Activated naive CD4-positive, alpha-beta T cell treated with anti-CD3 and anti-CD28 coated beads, Interleukin-2, amount 50 U/mL, for 72 hours (primary cell): ENCODE data around the gene GNB1L. TPM values are rescaled to one million over a fixed set of nuclear protein-coding genes. Genes with fewer than 3 reads are reported as not detected.
A peak's percentile ranks its signal among the peaks of the same experiment; 100 is the strongest.

Source experiments
- ATAC-seq, 2 donors: fragments of 150-1000 bp; cut with Tn5 transposase; 2 replicates each; pipeline ENCODE4 v1.10.0; 2021; ENCODE audit warnings: mild to moderate bottlenecking in 2 of 2, moderate library complexity in 2 of 2
- DNase-seq, 2 donors: peaks; one replicate each; pipeline ENCODE4 v3.0.0; 2021 to 2022; ENCODE audit warnings: low spot score in 2 of 2
- H3K27ac Mint-ChIP-seq, 2 donors: one replicate each; pipeline ENCODE4 v1.8.0; 2022; ENCODE audit warnings: mild to moderate bottlenecking in 2 of 2, mixed read lengths in 2 of 2
- H3K36me3 Mint-ChIP-seq, 2 donors: one replicate each; pipeline ENCODE4 v1.8.0; 2022; ENCODE audit warnings: mixed read lengths in 2 of 2
- H3K9me3 Mint-ChIP-seq, 2 donors: one replicate each; pipeline ENCODE4 v1.8.0; 2022; ENCODE audit warnings: mixed read lengths in 2 of 2
- total RNA-seq, 2 donors: library from RNA; stranded (reverse); gene quantifications; one replicate each; pipeline ENCODE4 v1.2.3, GENCODE V29; 2022

The GNB1L gene
- total RNA-seq, 2 donors from 2014 or later: 9.6 to 13.4 TPM

DNA sequence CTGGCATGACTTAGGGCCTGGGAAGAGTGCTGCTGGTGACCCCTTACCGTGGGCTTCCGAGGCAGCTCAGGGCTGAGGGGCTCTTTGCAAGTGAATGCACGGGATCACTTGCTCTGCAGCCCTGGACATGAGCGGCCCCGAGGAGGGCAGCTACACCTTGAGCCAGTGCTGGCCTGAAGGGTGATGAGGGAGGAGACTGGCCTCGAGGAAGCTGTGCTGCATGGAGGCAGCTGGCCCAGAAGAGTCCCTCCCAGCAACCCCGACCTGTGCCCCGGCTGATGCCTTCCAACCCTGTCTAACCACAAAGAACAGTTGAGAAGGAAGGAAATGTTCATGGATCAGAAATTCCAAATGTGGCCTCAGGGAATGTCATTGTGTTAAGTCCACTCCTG lies 48.9 kb downstream of the GNB1L start:
- ATAC-seq: no peak
- H3K27ac Mint-ChIP-seq: no peak overlapping the region
- no peaks in the 10 kb centered on the region for H3K9me3 Mint-ChIP-seq
- no peaks in the 10 kb centered on the region for H3K36me3 Mint-ChIP-seq
- DNase-seq: no peak

DNA sequence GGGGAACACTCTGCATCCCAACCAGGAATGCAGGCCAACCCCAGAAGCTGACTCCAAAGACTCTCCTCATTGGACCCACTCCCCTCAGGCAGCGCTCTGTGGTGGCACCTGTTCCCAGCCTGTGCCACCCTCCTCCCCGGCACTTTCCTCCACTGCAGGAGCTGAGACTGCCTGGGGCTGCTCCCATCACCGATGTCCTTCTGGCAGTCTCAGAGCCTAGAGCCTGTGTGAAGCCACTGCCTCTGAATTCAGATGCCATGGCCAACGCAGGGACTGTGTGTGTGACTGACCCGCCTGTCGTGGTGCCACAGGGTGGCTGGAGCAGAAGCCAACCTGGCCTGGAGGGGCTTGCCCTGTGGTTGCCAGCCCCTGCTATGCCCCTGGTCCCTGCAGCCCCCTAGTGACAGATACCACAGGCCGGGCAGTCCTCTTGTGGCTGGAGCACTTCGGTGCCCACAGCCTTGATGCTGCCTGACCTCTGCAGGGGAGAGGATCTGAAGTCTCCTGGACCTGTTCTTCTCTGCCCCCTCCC lies 50.9 kb downstream of the GNB1L start:
- no peaks in the 10 kb centered on the region for H3K9me3 Mint-ChIP-seq
- H3K27ac Mint-ChIP-seq: no peak overlapping the region
- no peak for ATAC-seq
- no peak for DNase-seq
- no peaks in the 10 kb centered on the region for H3K36me3 Mint-ChIP-seq

DNA sequence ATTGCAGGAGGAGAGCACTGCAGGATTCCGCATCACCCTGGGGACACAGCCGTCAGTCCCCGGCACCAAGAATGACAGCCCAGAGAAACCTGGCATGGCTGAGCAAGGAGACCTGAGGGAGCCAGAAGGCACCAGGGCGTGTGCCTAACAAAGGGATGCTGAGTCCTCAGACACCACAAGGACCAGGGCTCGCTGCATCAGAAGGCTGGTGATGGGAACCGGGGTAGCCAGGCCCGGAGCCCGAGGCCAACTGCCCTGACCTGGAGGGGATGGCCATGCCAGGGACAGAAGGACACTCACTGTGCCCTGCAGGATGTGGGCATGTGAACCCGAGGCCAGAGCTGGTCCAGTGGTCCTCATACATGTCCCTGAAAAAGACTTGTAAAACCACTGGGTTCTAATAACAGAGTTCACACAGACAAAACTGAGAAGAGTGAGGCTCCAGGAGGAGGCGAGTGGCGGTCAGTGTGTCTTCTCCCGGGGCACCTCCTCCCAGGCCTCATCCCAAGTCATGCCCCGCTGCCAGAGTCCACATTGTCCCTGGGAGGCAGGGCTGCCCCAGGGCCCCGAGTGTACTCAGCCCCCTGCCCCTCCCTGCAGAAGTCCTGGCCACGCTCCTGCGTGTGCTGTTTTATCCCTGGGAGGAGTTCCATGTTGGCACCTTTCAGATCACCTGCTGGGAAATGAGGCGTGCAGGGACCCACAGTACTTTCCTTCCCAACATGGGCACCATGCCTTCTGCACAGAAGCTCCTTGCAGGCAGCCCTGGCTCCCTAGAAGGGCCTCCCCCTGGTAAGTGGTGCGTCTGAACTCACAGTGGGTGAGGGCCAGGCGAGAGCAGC lies 51.6 kb downstream of the GNB1L start:
- no peaks in the 10 kb centered on the region for H3K36me3 Mint-ChIP-seq
- H3K27ac Mint-ChIP-seq: no peak overlapping the region
- no peaks in the 10 kb centered on the region for H3K9me3 Mint-ChIP-seq
- no peak for ATAC-seq
- no peak for DNase-seq

DNA sequence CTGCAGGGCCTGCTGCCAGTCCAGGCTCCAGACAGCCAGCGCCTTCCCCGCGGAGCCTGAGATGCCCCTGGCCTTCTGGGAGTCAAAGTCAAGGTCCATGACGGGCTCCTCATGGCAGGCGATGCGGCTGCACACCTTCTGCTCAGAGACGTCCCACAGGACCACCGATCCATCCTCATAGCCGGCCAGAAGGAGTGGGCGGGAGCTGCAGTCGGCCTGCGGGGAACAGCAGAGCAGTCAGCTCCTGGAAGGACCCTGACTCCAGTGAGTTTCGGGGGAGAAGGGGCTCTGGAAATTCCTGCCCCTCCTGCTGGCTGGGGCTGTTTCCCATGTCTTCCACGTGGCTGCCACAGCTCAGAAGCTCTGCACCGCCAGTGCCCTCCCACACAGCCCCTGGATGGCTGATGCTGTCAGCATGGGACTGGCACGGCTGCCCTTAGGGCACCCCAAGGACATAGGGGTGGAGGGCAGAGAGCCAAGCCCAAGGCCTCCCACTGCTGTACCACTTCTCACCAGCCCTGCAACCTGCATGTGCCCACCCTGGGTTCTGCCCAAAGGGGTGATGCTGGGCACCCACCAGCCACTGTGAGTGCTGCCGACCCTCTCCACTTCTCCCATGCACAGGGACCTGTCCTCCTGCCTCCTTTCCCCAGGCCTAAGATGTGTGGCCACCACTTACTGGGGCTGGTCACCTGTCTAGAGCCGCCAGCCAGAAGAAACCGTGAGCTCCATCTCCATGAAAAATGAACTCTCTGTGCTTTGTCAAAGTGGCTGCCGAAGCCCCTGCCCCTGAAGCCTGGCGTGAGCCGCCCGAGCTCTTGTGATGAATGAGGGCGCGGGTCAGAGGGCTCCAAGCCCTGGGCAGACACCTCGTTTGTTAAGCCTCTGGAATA lies 52.4 kb downstream of the GNB1L start:
- Mint-ChIP-seq H3K36me3 (no peaks in the 10 kb centered on the region), H3K9me3 (no peaks in the 10 kb centered on the region), H3K27ac (peak overlapping the region in 1 of 2 donors; percentile 50)
- DNase-seq (no peak), ATAC-seq (no peak)

DNA sequence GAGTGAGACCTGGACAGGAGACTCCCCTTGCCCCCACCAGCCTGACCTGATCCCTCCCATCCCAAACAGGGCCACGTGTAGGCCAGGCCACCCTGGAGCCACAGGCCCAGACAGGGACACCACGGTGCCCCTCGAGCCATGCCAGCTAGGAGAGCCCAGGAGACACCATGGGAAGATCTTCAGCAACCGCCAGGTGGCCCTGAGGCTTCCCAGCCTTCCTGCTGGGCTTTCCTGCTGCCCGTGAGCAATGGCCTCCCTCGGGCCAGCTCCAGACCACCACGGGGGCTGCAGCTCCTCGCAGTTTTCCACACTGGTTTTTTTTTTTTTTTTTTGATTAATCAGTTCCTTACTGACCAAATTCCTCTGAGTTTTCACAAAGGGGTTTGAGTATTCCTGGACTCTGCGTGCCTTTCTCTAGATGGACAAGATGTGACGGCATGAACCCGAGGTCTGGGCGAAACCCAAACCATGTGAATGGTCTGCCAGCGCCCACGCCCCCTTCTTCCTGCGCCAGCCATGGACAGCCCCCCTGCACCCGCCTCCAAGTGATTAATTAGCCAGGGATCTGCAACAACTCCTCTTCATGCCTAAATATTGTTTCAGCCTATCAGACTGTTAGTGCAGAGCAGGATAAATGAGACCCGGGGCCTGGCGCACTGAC lies 53.2 kb downstream of the GNB1L start:
- Mint-ChIP-seq H3K36me3 (no peaks in the 10 kb centered on the region), H3K27ac (peak overlapping the region in 1 of 2 donors; percentile 9), H3K9me3 (no peaks in the 10 kb centered on the region)
- ATAC-seq (no peak), DNase-seq (no peak)

DNA sequence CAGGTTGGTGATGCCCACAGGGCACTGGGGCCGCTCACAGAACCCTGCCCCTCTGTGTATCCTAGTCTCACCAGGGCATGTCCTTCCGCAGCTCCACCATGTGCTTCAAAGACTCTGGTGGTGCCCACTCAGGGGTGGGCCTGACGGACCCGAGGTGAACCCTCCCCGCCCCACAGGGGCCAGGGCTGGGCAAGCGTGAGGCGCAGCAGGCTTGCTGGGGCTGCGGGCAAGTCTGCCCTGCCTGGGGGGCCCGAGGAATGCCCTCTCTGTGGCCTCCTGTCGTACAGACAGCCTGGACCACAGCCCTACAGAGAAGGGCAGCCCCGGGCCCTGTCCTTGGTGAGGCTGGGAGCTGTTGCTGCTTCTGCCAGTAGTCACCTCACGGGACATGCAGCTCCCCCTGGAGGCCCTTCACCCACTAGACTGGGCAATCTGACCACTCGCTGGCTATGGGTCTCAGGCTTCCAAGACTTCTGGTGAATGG lies 53.9 kb downstream of the GNB1L start:
- no peak for DNase-seq

DNA sequence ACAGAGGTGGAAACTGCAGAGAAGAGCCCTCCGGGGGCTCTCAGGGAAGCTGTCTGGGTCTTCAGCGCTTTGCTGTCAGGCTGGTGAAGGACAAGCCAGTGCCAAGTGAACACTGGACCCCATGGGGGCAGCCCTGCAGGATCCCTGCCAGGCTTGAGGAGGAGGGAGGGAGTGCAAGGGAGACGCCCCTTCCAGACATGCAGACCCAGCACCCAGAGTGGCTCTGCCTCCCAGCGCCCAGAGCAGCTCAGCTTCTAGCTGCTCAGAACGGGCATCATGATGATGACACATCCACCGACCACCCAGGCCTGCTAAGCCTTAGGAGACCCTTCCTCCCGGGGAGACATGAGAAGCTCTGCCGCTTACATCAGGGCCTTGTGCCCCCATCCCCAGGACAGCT lies 54.4 kb downstream of the GNB1L start:
- no peak for DNase-seq
- no peak for ATAC-seq
- no peaks in the 10 kb centered on the region for H3K9me3 Mint-ChIP-seq
- H3K27ac Mint-ChIP-seq: peak overlapping the region in 1 of 2 donors; percentile 72
- peaks cover 0 to 5% of the 10 kb centered on the region in 2 donors for H3K36me3 Mint-ChIP-seq

More for the DNA sequence above, 53.9 kb downstream of the GNB1L start:
- ATAC-seq: no peak
- Mint-ChIP-seq H3K36me3 (no peaks in the 10 kb centered on the region), H3K27ac (no peak overlapping the region), H3K9me3 (no peaks in the 10 kb centered on the region)

DNA sequence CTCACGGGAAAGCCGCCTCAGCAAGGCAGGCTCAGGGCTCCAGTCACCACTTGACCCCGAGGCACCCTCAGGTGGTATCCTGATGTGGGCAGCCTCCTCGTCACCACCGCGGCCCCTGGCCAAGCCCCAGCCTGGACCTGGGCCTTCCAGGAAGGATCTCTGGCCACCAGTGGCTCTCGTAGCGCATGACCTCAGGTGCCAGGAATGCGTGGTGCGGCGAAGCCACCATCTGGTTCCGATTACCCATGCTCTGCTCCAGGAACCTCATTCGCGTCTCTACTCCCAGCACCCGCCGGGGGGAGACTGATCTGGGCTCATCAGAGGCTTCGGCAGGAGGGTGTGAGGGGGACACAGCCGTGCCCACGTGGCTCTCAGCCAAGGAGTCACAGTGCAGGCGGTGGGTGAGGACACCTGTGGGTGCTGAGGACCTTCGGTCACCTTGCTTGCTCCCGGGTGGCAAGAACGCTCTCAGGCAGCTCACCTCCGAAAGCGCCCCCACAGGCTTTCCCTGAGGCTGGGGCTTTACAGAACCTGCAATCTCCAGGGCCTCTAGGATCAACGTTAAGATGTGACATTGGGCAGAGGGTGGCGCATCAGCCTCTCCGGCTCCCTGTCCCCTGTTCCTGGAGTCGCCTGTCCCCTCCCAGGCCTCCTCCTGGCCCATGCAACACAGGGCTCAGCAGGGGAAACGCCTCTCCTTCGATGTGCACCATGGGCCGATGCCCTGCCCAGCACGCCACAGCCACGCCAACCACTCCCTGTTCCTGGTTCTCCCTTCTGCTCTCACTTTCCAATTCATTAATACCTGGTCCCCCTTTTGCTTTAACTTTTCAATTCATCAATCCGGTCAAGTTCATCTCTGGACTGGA lies 55.1 kb downstream of the GNB1L start:
- peaks cover 0 to 10% of the 10 kb centered on the region in 2 donors for H3K36me3 Mint-ChIP-seq
- ATAC-seq (no peak), DNase-seq (no peak)
- peak overlapping the region in 1 of 2 donors; percentile 72 for H3K27ac Mint-ChIP-seq
- H3K9me3 Mint-ChIP-seq: no peaks in the 10 kb centered on the region

DNA sequence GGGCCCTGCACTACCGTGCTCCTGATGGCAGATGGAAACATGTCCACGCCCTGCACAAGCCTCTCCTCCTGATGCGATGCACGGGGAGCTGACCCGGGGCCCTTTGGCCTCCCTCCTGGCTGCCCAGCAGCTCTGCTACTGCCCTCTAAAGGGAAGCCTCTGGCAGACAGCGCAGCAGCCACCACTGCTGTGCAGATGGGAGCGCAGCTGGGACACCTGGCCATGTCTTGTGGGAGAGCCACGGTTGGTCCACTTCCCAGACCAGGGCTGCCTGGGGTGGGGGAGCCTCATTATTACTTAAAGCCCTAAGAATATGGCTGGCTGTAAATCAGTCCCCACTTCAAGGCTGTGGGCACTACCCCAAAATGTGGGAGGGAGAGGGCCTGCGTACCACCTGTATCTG lies 55.8 kb downstream of the GNB1L start:
- no peak overlapping the region for H3K27ac Mint-ChIP-seq
- H3K36me3 Mint-ChIP-seq: peaks cover 6 to 16% of the 10 kb centered on the region in 2 donors
- peaks cover 5% of the 10 kb centered on the region in 2 donors for H3K9me3 Mint-ChIP-seq
- ATAC-seq (no peak), DNase-seq (no peak)

DNA sequence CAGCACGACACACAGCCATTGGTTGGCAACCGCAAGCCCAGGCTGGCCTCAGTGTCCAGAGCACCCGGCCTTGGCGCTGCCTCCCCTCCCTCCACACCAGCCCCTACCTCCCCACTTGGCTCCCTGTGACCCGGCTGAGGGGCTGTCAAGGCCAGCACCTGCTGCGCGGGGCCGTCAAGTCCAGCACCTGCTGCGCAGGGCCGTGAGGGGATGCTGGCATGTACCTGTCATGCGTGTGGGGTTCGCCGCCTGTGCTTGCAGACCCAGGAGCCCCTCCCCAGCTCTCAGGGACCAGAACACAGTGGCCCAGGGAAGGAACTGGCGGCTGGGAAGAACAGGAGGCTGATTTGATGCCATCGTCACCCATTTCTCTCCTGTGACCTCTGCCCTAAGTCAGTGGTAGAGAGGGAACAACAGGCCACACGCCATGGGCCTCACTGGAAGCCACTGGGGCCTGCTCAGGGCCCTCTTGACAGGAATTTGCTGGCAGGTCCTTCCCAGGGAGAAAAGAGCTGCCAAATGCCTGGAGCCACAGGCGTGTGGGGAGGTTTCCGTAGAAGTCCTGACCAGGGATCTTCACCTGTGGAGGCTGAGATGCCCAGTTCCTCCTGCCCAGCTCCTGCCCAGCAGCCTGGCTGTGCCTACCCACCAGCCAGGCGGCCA lies 56.5 kb downstream of the GNB1L start:
- ATAC-seq: no peak
- Mint-ChIP-seq H3K36me3 (peaks cover 12 to 24% of the 10 kb centered on the region in 2 donors), H3K27ac (no peak overlapping the region), H3K9me3 (peaks cover 10% of the 10 kb centered on the region in 2 donors)
- DNase-seq: no peak

DNA sequence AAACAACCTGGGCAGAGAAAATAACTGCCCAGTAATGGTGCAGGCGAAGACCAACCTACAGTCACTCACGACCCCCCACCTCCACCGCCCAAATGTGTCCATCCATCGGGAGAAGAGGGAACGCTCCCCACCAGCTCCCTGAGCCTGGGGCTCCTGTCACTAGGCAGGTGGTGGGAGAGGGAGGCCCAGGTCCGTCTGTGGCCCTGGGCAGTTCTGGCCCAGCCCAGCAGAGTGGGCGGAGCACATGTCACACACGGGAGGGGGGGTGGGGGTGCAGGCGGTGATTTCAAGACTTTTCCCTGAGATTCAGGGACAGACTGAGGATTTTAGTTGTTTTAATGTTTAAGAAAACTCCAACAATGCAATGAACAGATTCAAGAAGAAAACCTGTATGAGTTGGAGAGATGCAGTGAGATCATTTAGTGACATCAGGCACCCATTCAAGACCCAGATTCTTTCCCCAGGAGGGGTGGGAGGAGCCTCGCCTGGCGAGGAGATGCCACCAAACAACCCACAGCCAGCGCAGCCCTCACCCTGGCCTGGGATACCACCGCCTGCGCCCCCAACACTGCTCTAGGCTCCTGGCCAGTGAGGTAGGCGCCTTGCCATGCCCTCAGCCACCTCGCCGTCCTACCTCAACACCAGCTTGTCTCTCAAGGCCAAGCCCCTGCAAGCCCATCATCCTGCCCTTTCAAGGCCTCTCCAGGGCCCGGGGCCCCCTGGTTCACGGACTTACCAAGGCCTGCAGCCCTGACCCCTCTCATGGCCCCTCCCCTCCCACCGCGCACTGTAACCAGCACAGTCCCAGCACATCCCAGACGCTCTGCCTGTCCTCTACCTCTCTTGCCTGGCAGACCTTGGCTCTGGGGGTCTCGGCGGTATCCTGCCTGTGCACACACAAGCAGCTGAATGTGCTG lies 57.3 kb downstream of the GNB1L start:
- Mint-ChIP-seq H3K36me3 (peaks cover 18 to 30% of the 10 kb centered on the region in 2 donors), H3K9me3 (peaks cover 10% of the 10 kb centered on the region in 2 donors), H3K27ac (peak overlapping the region in 1 of 2 donors; percentile 50)
- DNase-seq: no peak
- no peak for ATAC-seq

DNA sequence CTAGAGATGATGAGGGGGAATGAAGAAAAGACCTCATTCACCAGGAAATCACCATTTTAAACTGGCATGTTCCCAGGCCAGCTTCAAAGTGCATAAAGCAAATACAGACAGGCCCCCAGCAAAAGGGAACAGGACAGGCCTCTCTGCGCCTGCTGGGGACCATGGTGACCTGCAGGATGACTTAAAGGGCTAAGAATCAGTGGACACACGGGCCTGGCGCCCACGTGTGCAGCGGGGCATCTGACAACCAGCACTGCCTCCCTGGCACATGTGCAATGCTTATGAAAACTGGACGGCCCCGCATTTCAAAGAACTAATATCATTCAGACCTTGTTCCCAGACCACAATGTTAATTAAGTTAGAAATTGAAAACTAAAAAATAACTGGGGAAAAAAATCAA lies 58.5 kb downstream of the GNB1L start:
- peaks cover 22 to 42% of the 10 kb centered on the region in 2 donors for H3K36me3 Mint-ChIP-seq
- peaks cover 10% of the 10 kb centered on the region in 2 donors for H3K9me3 Mint-ChIP-seq
- no peak overlapping the region for H3K27ac Mint-ChIP-seq

DNA sequence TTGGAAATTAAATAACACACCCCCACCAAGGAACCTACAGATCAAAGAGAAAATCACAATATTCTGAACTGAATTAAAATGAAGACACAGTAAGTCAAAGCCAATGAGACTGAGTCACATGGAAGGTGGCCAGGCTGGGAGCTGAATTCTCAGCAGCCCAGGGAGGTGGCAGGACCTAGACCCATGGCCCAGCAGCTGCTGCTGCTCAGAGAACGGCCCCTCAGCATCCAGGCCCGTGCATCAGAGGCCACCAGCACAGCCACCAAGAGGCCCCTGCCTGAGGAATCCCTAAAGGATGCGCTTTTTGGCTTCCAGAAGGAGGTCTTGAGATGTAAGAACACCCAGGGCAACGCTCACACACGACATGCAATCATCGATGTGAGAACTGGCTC lies 59.1 kb downstream of the GNB1L start:
- no peak for DNase-seq
- Mint-ChIP-seq H3K27ac (no peak overlapping the region), H3K9me3 (peaks cover 10% of the 10 kb centered on the region in 2 donors), H3K36me3 (peaks cover 22 to 43% of the 10 kb centered on the region in 2 donors)
- no peak for ATAC-seq

More for the DNA sequence above, 58.5 kb downstream of the GNB1L start:
- ATAC-seq: no peak
- no peak for DNase-seq

DNA sequence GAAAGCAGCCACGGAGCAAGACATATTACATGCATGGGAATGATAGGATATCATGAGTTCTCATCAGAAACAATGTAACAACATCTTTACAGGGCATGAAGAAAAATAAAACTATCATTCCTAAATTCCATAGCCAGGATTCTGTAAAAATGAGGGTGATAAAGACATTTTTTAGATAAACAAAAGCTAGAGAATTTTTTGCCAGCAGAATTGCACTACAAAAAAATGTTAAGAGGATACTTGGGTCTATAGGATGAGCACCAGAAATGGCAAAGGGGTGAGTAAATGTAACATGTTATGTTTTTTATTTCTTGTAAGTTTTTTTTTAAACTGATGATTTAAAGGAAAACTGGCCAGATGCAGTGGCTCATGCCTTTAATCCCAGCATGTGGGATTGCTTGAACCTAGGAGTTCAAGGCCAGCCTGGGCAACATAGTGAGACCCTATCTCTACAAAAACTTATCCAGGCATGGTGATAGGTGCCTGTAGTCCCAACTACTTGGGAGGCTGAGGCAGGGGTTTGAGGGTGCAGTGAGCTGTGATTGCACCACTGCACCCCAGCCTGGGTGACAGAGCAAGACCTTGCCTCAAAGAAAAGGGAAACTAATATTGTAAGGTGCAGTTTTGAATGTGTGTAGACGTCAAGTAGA lies 60.9 kb downstream of the GNB1L start:
- Mint-ChIP-seq H3K27ac (no peak overlapping the region), H3K9me3 (peaks cover 10% of the 10 kb centered on the region in 2 donors), H3K36me3 (peaks cover 22 to 53% of the 10 kb centered on the region in 2 donors)
- DNase-seq (no peak), ATAC-seq (no peak)
